ENCODE measurements around the gene FAM227B.

DNA sequence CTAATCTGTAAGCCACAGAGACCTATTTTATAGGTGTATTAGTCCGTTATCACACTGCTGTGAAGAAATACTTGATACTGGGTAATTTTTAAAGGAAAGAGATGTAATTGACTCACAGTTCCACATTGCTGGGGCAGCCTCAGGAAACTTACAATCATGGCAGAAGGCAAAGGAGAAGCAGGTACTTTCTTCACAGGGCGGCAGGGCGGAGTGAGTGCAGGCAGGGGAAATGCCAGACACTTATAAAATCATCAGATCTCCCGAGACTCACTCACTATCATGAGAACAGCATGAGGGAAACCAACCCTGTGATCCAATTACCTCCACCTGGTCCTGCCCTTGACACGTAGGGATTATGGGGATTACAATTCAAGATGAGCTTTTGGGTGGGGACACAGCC is 341.9 kb downstream of the FAM227B start:
- TF ChIP-seq SUZ12 (IDR thresholded peaks at IDR 0.05) (no peak), CTBP1 (IDR thresholded peaks at IDR 0.05; ENCODE audit: borderline replicate concordance) (no peak), BHLHE40 (IDR thresholded peaks at IDR 0.05; ENCODE audit: borderline replicate concordance) (no peak), ARNT (IDR thresholded peaks at IDR 0.05) (no peak), L3MBTL2 (conservative IDR thresholded peaks at IDR 0.05) (no peak), FOXM1 (IDR thresholded peaks at IDR 0.05; ENCODE audit: borderline replicate concordance) (no peak), SP1 (IDR thresholded peaks at IDR 0.05) (no peak), ELF4 (IDR thresholded peaks at IDR 0.05) (no peak), HDGF (IDR thresholded peaks at IDR 0.05; ENCODE audit: borderline replicate concordance) (no peak), ZNF384 (IDR thresholded peaks at IDR 0.05) (no peak), TARDBP (IDR thresholded peaks at IDR 0.05) (no peak), FOXA1 (IDR thresholded peaks at IDR 0.05) (no peak), NFRKB (IDR thresholded peaks at IDR 0.05) (no peak)
- TF ChIP-seq, protein P1, sequence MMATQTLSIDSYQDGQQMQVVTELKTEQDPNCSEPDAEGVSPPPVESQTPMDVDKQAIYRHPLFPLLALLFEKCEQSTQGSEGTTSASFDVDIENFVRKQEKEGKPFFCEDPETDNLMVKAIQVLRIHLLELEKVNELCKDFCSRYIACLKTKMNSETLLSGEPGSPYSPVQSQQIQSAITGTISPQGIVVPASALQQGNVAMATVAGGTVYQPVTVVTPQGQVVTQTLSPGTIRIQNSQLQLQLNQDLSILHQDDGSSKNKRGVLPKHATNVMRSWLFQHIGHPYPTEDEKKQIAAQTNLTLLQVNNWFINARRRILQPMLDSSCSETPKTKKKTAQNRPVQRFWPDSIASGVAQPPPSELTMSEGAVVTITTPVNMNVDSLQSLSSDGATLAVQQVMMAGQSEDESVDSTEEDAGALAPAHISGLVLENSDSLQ (IDR thresholded peaks at IDR 0.05), result no peak
